B cell (primary cell): ENCODE results near the gene SH3TC1. TPM values are rescaled to one million over a fixed set of nuclear protein-coding genes. Genes with fewer than 3 reads are reported as not detected.

Source experiments
- ATAC-seq: fragments of 200-7000 bp; cut with Tn5 transposase; one replicate; pipeline ENCODE4 v1.10.0; 2021; ENCODE audit warnings: low read depth, mild to moderate bottlenecking, moderate number of reproducible peaks, moderate library complexity
- CTCF ChIA-PET: fragments of 350-600 bp; sonication (Branson Sonifier 250); formaldehyde crosslinking; loops from one replicate; lab custom pipeline; 2021; ENCODE audit warnings: antibody characterized with exemption, inconsistent platforms; lab: Charles Lee
- POLR2A ChIA-PET: fragments of 350-600 bp; sonication (Branson Sonifier 250); formaldehyde crosslinking; loops from one replicate; lab custom pipeline; 2021; ENCODE audit warnings: antibody characterized with exemption; lab: Charles Lee
- DNase-seq: peaks from one replicate; pipeline ENCODE4 v3.0.0; 2013
- H2AFZ ChIP-seq: 2 replicates; pipeline ENCODE4 v1.6.1; 2012; ENCODE audit warnings: mild to moderate bottlenecking, low read depth, low read length; ENCODE audit not compliant: insufficient read depth, poor library complexity, severe bottlenecking
- H3K27ac ChIP-seq, 2 donors: 1 replicate in 1 of 2; 2 replicates in 1 of 2; pipeline ENCODE4 v1.5.1; 2012 to 2013; ENCODE audit warnings: low read length in 2 of 2, mild to moderate bottlenecking in 2 of 2, moderate library complexity in 1 of 2
- H3K27me3 ChIP-seq, 4 experiments: fragments of 200-600 bp in 1 of 4; sonication (generic) in 1 of 4; replicated peaks in 1 of 4; 1 replicate in 2 of 4; 2 replicates in 2 of 4; pipeline versions ENCODE4 v1.6.1 to v1.7.0; 2013 to 2016; ENCODE audit warnings: low read length in 3 of 4, mild to moderate bottlenecking in 2 of 4, mixed read lengths in 1 of 4, moderate library complexity in 1 of 4; ENCODE audit not compliant: insufficient read depth in 4 of 4, control insufficient read depth in 3 of 4; ENCODE audit errors: control extremely low read depth in 1 of 4
- H3K36me3 ChIP-seq, 2 experiments: replicated peaks in 1 of 2; 1 replicate in 1 of 2; 2 replicates in 1 of 2; pipeline versions ENCODE4 v1.6.1 to v1.7.1; 2013; ENCODE audit warnings: low read length in 1 of 2; ENCODE audit not compliant: insufficient read depth in 2 of 2, control insufficient read depth in 1 of 2; ENCODE audit errors: control extremely low read depth in 1 of 2, extremely low read depth in 1 of 2
- H3K4me1 ChIP-seq, 2 donors: fragments of 200-600 bp in 1 of 2; sonication (generic) in 1 of 2; 1 replicate in 1 of 2; 2 replicates in 1 of 2; pipeline versions ENCODE4 v1.5.1 to v1.6.1; 2013 to 2017; ENCODE audit warnings: low read length in 2 of 2; ENCODE audit not compliant: control insufficient read depth in 2 of 2, insufficient read depth in 2 of 2
- H3K4me2 ChIP-seq: replicated peaks from 2 replicates; pipeline ENCODE3; 2012; ENCODE audit warnings: mild to moderate bottlenecking, low read depth, low read length; ENCODE audit not compliant: poor library complexity, severe bottlenecking
- H3K4me3 ChIP-seq, 5 experiments: fragments of 200-600 bp in 1 of 5; sonication (generic) in 1 of 5; 1 replicate in 3 of 5; 2 replicates in 2 of 5; pipeline versions ENCODE4 v1.5.1 to v1.7.0; 2011 to 2016; ENCODE audit warnings: low read length in 4 of 5, mild to moderate bottlenecking in 4 of 5, low read depth in 2 of 5, control low read depth in 1 of 5, moderate library complexity in 1 of 5; ENCODE audit not compliant: insufficient read depth in 1 of 5; ENCODE audit errors: control extremely low read depth in 1 of 5, extremely low read depth in 1 of 5
- H3K79me2 ChIP-seq: fragments of 200-600 bp; sonication (generic); one replicate; pipeline ENCODE4 v1.6.0; 2016; ENCODE audit warnings: low read length; ENCODE audit not compliant: control insufficient read depth, insufficient read depth
- H3K9ac ChIP-seq: fragments of 200-600 bp; sonication (generic); 2 replicates; pipeline ENCODE4 v1.6.1; 2017; ENCODE audit warnings: mild to moderate bottlenecking, low read length, moderate library complexity
- H3K9me3 ChIP-seq, 3 donors: one replicate each; pipeline versions ENCODE4 v1.6.1 to v1.7.1; 2013; ENCODE audit warnings: low read length in 2 of 3; ENCODE audit not compliant: control insufficient read depth in 2 of 3, insufficient read depth in 1 of 3; ENCODE audit errors: control extremely low read depth in 1 of 3
- H4K20me1 ChIP-seq: 2 replicates; pipeline ENCODE4 v1.6.0; 2012; ENCODE audit warnings: mild to moderate bottlenecking, low read length; ENCODE audit not compliant: insufficient read depth, control insufficient read depth, poor library complexity, severe bottlenecking
- H3K27ac Mint-ChIP-seq: one replicate; pipeline ENCODE4 v1.8.0; 2021; ENCODE audit warnings: mixed read lengths
- H3K27me3 Mint-ChIP-seq: one replicate; pipeline ENCODE4 v1.8.0; 2021; ENCODE audit warnings: mixed read lengths
- H3K4me1 Mint-ChIP-seq: one replicate; pipeline ENCODE4 v1.8.0; 2021; ENCODE audit warnings: mixed read lengths
- H3K4me3 Mint-ChIP-seq: one replicate; pipeline ENCODE4 v1.8.0; 2021; ENCODE audit warnings: mixed read lengths
- H3K9me3 Mint-ChIP-seq: one replicate; pipeline ENCODE4 v1.8.0; 2022; ENCODE audit warnings: mixed read lengths; ENCODE audit not compliant: insufficient read depth
- EZH2 ChIP-seq: IDR thresholded peaks from 2 replicates; pipeline ENCODE4 v1.6.1; 2012; ENCODE audit warnings: borderline replicate concordance, low read depth, mild to moderate bottlenecking, moderate library complexity, low read length; ENCODE audit not compliant: insufficient read depth, poor library complexity, severe bottlenecking
- WGBS: methylation state at CpG from one replicate; pipeline ENCODE4 v1.1.5; 2013; ENCODE audit warnings: missing lambda C conversion rate; ENCODE audit not compliant: insufficient coverage; 5-methylcytosine and 5-hydroxymethylcytosine counted together
- intact Hi-C: fragments of 100-400 bp; cut with micrococcal nuclease; formaldehyde crosslinking; loops from one replicate; pipeline ENCODE4 v1.10.0; 2022
- polyA plus RNA-seq: library from polyadenylated mRNA; depleted of rRNA; stranded (reverse); fragments of >200 nt; gene quantifications from 2 replicates; pipeline ENCODE4 v1.2.3, GENCODE V29; 2012
- total RNA-seq, 2 donors: library from RNA; stranded (reverse); fragments of 120-200 nt in 1 of 2; gene quantifications; 1 replicate in 1 of 2; 2 replicates in 1 of 2; pipeline versions ENCODE4 v1.2.3 to v1.2.4, GENCODE V29; 2013 to 2022
- TF ChIP-seq, protein P1 (sequence below): fragments of 200-600 bp; IDR thresholded peaks from one replicate; pipeline ENCODE4 v1.8.0; 2022; ENCODE audit warnings: antibody characterized with exemption, mild to moderate bottlenecking

SH3TC1 gene
- total and polyA plus RNA-seq, 2 donors (not counting 1 experiment from before 2014, with no cell fraction given): 63.8 to 388 TPM

GRCh38 chr4:8241211-8241779 is 42.2 kb downstream of the SH3TC1 start:
- H3K4me1 Mint-ChIP-seq: peaks cover 24% of the 10 kb centered on the region
- Histone ChIP-seq H3K27ac (no peak overlapping the region), H3K9me3 (peaks cover 0 to 7% (median 0%) of the 10 kb centered on the region in 3 donors), H4K20me1 (peaks cover 56% of the 10 kb centered on the region), H3K9ac (no peak overlapping the region), H3K27me3 (no peaks in the 10 kb centered on the region), H3K79me2 (no peaks in the 10 kb centered on the region), H2AFZ (no peak overlapping the region), H3K36me3 (peaks cover 4 to 53% of the 10 kb centered on the region in 2 experiments), H3K4me1 (peaks cover 0 to 27% of the 10 kb centered on the region in 2 donors), H3K4me2 (no peak overlapping the region), H3K4me3 (no peak overlapping the region)
- ATAC-seq (no peak), DNase-seq (no peak)
- POLR2A ChIA-PET: interaction anchor here (1.0 kb wide), 1 partner anchor 43 kb away, joined by 4 read pairs; the partner anchor contains the start of gene SH3TC1
- H3K9me3 Mint-ChIP-seq: no peaks in the 10 kb centered on the region
- no peaks in the 10 kb centered on the region for H3K27me3 Mint-ChIP-seq
- intact Hi-C loops: no loop called here
- peak overlapping the region; percentile 43 for H3K27ac Mint-ChIP-seq
- no peak for TF ChIP-seq EZH2
- TF ChIP-seq, protein P1, sequence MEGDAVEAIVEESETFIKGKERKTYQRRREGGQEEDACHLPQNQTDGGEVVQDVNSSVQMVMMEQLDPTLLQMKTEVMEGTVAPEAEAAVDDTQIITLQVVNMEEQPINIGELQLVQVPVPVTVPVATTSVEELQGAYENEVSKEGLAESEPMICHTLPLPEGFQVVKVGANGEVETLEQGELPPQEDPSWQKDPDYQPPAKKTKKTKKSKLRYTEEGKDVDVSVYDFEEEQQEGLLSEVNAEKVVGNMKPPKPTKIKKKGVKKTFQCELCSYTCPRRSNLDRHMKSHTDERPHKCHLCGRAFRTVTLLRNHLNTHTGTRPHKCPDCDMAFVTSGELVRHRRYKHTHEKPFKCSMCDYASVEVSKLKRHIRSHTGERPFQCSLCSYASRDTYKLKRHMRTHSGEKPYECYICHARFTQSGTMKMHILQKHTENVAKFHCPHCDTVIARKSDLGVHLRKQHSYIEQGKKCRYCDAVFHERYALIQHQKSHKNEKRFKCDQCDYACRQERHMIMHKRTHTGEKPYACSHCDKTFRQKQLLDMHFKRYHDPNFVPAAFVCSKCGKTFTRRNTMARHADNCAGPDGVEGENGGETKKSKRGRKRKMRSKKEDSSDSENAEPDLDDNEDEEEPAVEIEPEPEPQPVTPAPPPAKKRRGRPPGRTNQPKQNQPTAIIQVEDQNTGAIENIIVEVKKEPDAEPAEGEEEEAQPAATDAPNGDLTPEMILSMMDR: no peak
- H3K4me3 Mint-ChIP-seq: no peak overlapping the region
- CTCF ChIA-PET: interaction anchor here (0.7 to 3.5 kb wide), 10 partner anchors 13 to 167 kb away, joined by 3 to 35 read pairs (median 4); no protein-coding TSS in a partner anchor
- 95% methylated on average over 14 of the region's 14 CpGs for WGBS
